GM18502 (cell line): Measurements from ENCODE around the gene GNMT.
"Not testable (repeated sequence)": the region's sequence is repeated elsewhere in the genome, so short reads cannot be mapped to it uniquely, and the experiment has no call there.

Experiments
- ATAC-seq: cut with Tn5 transposase; IDR thresholded peaks from one replicate; pipeline ENCODE4 v1.9.1; 2021; ENCODE audit warnings: mild to moderate bottlenecking; ENCODE audit not compliant: unreplicated experiment, poor library complexity

The GNMT gene

DNA sequence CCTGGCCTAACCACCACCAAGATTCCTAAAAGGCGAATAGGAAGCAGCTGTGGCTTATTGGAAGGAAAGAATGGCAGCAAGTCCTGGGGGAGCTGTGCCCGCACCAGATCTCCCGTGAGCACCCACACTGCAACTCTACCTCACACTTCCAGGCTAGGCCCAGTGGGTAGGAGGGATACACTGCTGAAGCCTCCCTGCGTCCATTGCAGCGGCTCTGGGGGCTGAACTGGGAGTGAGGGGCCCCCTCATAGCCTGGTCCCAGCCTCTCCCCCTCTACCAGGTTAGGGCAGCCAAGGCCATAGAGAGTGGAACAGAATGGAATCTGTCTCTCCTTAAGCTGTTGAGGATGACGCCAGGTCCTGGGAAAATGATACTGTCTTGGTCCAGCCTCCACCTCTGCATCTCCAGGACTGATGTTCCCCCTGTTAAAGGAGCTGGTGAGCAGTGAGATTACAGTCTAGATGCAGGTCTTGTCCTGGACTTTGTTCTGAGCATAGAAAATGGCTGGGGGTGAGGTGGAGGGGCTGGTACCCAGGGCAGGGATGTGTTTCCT lies 20.0 kb upstream of the GNMT start:
- no peak for ATAC-seq

GRCh38 chr6:42941356-42941755 lies 19.2 kb upstream of the GNMT start:
- not testable (repeated sequence) for ATAC-seq

GRCh38 chr6:42942444-42942843 lies 18.1 kb upstream of the GNMT start:
- ATAC-seq = no peak

GRCh38 chr6:42947950-42948349 lies 12.6 kb upstream of the GNMT start:
- no peak for ATAC-seq

- ATAC-seq = no peak
Observed at GRCh38 chr6:42952389-42952788, 8.2 kb upstream of the GNMT start.

DNA sequence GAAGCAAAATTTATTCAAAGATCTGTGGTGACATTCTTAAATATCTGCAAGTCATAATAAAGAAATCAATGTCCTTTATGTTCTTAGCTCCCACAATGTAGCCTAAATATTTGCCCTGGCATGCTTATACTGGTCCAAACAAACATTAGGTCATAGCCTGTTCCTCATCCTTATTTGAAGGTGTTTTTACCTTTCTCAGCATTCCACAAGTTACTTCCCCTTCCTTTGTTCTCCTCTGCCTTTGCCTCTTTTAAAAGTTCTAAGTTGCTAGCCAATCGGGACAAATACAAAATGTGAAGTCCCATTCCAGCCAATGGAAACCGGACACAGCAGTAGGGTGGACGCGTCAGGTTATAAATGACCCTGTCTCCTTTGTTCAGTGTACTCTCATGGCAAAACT lies 6.1 kb upstream of the GNMT start:
- ATAC-seq = not testable (repeated sequence)

DNA sequence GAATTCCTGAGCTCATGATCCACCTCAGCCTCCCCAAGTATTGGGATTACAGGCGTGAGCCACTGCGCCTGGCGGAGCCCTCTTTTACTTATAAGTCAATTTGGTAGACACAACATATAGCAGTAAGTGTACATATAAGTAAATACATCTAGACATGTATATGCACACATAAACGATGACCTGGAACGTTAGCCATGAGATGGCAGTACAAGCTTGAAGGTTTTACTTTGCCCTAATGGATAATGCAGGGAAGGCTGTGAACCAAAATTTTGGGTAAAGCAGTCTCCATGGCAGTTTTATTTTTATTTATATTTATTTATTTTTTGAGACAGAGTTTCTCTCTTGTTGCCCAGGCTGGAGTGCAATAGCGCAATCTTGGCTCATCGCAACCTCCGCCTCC lies 2.4 kb upstream of the GNMT start:
- no peak for ATAC-seq

GRCh38 chr6:42959917-42960242 lies 674 bp upstream of the GNMT start:
- no peak for ATAC-seq

- no peak for ATAC-seq
Observed at GRCh38 chr6:42961020-42961470, 491 bp downstream of the GNMT start.

- no peak for ATAC-seq
Observed at GRCh38 chr6:42962096-42962495, 1.5 kb downstream of the GNMT start.

DNA sequence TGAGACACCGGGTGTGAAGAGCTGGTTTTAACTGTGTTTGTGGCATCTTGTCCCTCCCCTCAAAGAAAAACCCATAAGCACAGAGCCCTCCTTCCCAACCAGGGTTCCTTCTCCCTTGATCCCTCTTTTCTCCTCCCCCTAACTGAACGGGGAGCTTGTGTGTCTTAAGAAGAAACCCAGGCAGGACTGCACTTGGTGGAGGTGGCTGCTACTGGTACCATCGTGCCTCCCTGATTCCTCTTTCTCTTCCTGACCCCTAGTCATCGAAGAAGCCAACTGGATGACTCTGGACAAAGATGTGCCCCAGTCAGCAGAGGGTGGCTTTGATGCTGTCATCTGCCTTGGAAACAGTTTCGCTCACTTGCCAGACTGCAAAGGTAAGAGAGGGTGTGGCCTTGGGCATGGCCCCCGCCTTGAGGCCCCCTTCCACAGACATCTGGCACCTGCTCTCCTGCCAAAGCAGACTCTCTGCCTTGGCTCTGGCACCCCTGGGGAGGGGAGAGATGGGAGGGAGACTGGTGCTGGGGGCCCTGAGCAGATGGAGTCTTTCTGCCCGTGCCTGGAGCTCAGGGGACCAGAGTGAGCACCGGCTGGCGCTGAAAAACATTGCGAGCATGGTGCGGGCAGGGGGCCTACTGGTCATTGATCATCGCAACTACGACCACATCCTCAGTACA lies 2.1 kb downstream of the GNMT start:
- ATAC-seq = no peak

- ATAC-seq = no peak
Observed at GRCh38 chr6:42963179-42963854, 2.8 kb downstream of the GNMT start.

DNA sequence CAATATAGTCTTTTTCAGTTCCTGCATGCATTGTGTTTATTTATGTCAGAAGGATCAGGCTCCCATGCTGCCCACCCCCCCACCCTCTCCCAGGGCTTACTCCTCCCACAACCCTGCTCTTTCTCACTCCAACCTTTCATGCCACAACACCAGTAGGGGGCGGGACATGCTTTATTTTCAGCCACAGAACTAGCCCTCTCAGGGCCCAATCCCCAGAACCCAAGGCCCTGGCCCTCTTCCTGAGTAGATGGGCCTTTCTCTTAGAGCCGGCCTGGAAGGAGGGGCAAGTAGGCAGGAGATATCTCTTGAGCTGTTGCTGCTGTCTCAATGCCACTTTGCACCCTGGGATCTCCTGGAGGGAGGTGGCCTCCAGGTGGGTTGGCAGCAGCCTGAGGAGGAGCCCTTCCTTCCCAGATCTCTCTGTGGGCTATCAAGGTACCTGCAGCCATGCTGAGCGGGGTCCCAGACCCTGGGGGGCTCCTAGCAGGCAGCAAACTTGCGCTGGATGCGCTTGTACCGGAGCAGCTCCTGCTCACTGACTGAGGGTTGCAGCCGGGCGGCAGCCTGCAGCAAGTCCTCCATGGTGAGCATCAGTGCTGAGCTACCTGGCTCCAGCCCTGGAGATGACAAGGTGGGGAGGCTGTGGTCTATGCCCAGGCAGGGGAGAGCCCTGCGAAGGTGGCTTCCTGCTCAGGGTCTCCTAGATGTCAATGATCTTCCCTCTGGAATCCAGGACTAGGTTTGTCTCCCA lies 3.5 kb downstream of the GNMT start:
- ATAC-seq = no peak

- no peak for ATAC-seq
Observed at GRCh38 chr6:42966571-42966970, 6.0 kb downstream of the GNMT start.

DNA sequence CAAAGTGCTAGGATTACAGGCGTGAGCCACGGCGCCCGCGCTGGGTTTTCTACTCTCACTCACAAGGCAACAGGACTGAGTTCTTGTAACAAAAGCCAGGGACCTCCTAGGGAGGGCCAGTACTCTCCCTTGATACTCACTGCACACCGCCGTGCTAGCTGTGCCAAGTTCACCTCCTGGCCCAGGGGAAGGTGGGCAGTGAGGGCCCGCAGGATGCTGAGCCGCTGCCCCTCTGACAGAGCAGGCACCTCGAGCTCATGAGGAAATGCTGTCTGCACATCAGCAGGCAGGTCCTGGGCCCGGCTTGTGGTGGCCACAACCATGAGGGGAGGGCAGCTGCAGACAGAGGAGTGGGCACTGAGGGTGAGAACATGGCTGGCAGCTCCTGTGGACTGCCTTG lies 6.7 kb downstream of the GNMT start:
- no peak for ATAC-seq

GRCh38 chr6:42968126-42968701 lies 7.7 kb downstream of the GNMT start:
- ATAC-seq = no peak

DNA sequence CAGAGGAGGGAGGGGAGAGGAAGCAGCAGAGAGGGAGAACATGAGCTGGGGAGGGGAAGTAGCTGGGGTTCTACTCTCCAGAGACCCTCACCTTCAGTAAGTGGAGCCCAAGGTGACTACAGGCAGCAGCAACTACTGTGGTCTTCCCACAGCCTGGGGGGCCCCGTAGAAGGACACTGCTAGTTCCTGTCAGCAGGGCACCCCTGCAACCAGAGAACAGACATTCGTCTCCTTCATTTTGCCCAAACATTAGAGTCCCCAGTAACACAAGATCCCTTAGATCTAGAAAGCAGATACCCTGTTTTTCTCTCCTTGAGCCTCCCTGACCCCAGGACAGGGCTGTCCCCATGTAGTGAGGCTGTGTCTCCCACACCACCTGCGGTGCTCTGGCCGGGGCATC lies 8.2 kb downstream of the GNMT start:
- ATAC-seq = no peak

GRCh38 chr6:42969431-42969830 lies 8.9 kb downstream of the GNMT start:
- ATAC-seq = no peak

DNA sequence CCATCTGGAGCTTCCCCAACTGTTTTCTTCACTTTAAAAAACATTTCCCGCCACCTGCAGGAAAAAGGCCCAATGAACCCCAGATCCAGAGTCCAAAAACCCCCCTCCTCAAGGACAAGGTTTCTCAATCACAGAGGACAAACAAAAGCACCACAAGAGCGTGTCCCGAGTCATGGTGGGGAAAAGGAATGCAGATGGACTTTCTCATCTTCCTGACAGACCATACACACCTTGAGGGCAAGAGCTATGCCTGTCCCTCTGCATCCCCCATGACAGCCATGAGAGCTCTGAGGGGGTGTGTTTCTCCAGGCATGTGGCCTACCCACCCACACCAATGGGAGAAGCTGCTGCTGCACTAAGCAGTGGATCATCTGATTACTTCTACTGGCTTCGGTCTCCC lies 9.4 kb downstream of the GNMT start:
- ATAC-seq = no peak

- ATAC-seq = no peak
Observed at GRCh38 chr6:42970871-42971612, 10.5 kb downstream of the GNMT start.
